IMR-90 (cell line): ENCODE measurements around the gene CDKN2D. TPM values are rescaled to one million over a fixed set of nuclear protein-coding genes. Genes with fewer than 3 reads are reported as not detected.

Experiments used
- ATAC-seq: fragments of 200-7000 bp; cut with Tn5 transposase; 2 replicates; pipeline ENCODE4 v1.9.1; 2020; ENCODE audit warnings: low read depth, mild to moderate bottlenecking, moderate library complexity
- BruUV-seq: library from RNA; stranded (reverse); fragments of 400-500 nt; replicated peaks from 2 replicates; lab custom pipeline; 2021; lab: Mats Ljungman, UMichigan
- CTCF ChIA-PET: fragments of 300-600 bp; formaldehyde crosslinking; extraction: SDS; loops from one replicate; lab custom pipeline; 2021; ENCODE audit warnings: antibody characterized with exemption; lab: Yijun Ruan, JAX
- POLR2A ChIA-PET: fragments of 300-600 bp; sonication (Branson Sonifier 250); formaldehyde crosslinking; loops from one replicate; lab custom pipeline; 2022; ENCODE audit warnings: antibody characterized with exemption; ENCODE audit not compliant: unreplicated experiment; lab: Charles Lee
- DNase-seq: peaks from one replicate; pipeline ENCODE4 v3.0.0; 2013
- H2AFZ ChIP-seq: replicated peaks from 2 replicates; pipeline ENCODE3; 2013; ENCODE audit warnings: low read length, mild to moderate bottlenecking; ENCODE audit not compliant: poor library complexity
- H2AK5ac ChIP-seq: 2 replicates; pipeline ENCODE4 v1.6.1; 2013; ENCODE audit warnings: low read depth, low read length, inconsistent platforms
- H2AK9ac ChIP-seq: replicated peaks from 2 replicates; pipeline ENCODE3; 2013; ENCODE audit warnings: mild to moderate bottlenecking, low read depth, low read length, moderate library complexity; ENCODE audit not compliant: poor library complexity
- H2BK120ac ChIP-seq: 2 replicates; pipeline ENCODE4 v1.6.1; 2013; ENCODE audit warnings: low read depth, low read length, inconsistent platforms
- H2BK15ac ChIP-seq: 3 replicates; pipeline ENCODE4 v1.6.1; 2013; ENCODE audit warnings: low read depth, low read length, inconsistent platforms
- H2BK20ac ChIP-seq: 2 replicates; pipeline ENCODE4 v1.6.1; 2013; ENCODE audit warnings: low read depth, mild to moderate bottlenecking, inconsistent platforms, low read length, moderate library complexity
- H2BK5ac ChIP-seq: 2 replicates; pipeline ENCODE4 v1.6.1; 2013; ENCODE audit warnings: mild to moderate bottlenecking, low read depth, low read length, inconsistent platforms; ENCODE audit not compliant: poor library complexity, severe bottlenecking
- H3K14ac ChIP-seq: replicated peaks from 2 replicates; pipeline ENCODE4 v1.6.1; 2013; ENCODE audit warnings: low read depth, low read length, inconsistent platforms
- H3K18ac ChIP-seq: 2 replicates; pipeline ENCODE4 v1.6.1; 2013; ENCODE audit warnings: low read depth, low read length, control low read depth
- H3K23ac ChIP-seq: 2 replicates; pipeline ENCODE4 v1.6.1; 2013; ENCODE audit warnings: low read depth, low read length, inconsistent platforms
- H3K27ac ChIP-seq: 2 replicates; pipeline ENCODE4 v1.5.1; 2013; ENCODE audit warnings: mild to moderate bottlenecking, control low read depth, low read length; ENCODE audit not compliant: insufficient read depth
- H3K27me3 ChIP-seq: 2 replicates; pipeline ENCODE4 v1.6.1; 2013; ENCODE audit warnings: low read length; ENCODE audit not compliant: control insufficient read depth, insufficient read depth
- H3K36me3 ChIP-seq: 2 replicates; pipeline ENCODE4 v1.6.1; 2013; ENCODE audit warnings: low read length, mixed read lengths; ENCODE audit not compliant: control insufficient read depth, insufficient read depth
- H3K4ac ChIP-seq: 2 replicates; pipeline ENCODE4 v1.6.1; 2013; ENCODE audit warnings: low read depth, low read length, inconsistent platforms
- H3K4me1 ChIP-seq: 2 replicates; pipeline ENCODE4 v1.6.1; 2013; ENCODE audit warnings: low read length, mixed read lengths; ENCODE audit not compliant: control insufficient read depth, insufficient read depth
- H3K4me2 ChIP-seq: 2 replicates; pipeline ENCODE4 v1.6.1; 2013; ENCODE audit warnings: low read depth, mild to moderate bottlenecking, control low read depth, low read length, moderate library complexity
- H3K4me3 ChIP-seq: 2 replicates; pipeline ENCODE4 v1.5.1; 2013; ENCODE audit warnings: low read depth, mild to moderate bottlenecking, control low read depth, low read length, moderate library complexity; ENCODE audit not compliant: insufficient read depth
- H3K56ac ChIP-seq: 2 replicates; pipeline ENCODE4 v1.6.1; 2013; ENCODE audit warnings: low read length, inconsistent platforms; ENCODE audit not compliant: insufficient read depth; ENCODE audit errors: extremely low read depth
- H3K79me1 ChIP-seq, 2 experiments: 2 replicates each; pipeline ENCODE4 v1.6.1; 2013; ENCODE audit warnings: low read length in 2 of 2, inconsistent platforms in 1 of 2, low read depth in 1 of 2
- H3K9ac ChIP-seq: 2 replicates; pipeline ENCODE4 v1.6.1; 2013; ENCODE audit warnings: low read depth, low read length, control low read depth
- H3K9me1 ChIP-seq: 2 replicates; pipeline ENCODE4 v1.6.1; 2013; ENCODE audit warnings: low read length, inconsistent platforms; ENCODE audit not compliant: insufficient read depth
- H3K9me3 ChIP-seq: 2 replicates; pipeline ENCODE4 v1.6.1; 2013; ENCODE audit warnings: low read length; ENCODE audit not compliant: control insufficient read depth, insufficient read depth
- H4K20me1 ChIP-seq: 2 replicates; pipeline ENCODE4 v1.6.1; 2013; ENCODE audit warnings: low read length, inconsistent platforms; ENCODE audit not compliant: insufficient read depth
- H4K5ac ChIP-seq: 2 replicates; pipeline ENCODE4 v1.6.1; 2013; ENCODE audit warnings: mild to moderate bottlenecking, low read depth, low read length, control low read depth
- H4K8ac ChIP-seq, 2 experiments: 2 replicates each; pipeline ENCODE4 v1.6.1; 2013; ENCODE audit warnings: low read depth in 2 of 2, low read length in 2 of 2, control low read depth in 1 of 2, inconsistent platforms in 1 of 2
- H4K91ac ChIP-seq: 2 replicates; pipeline ENCODE4 v1.6.1; 2013; ENCODE audit warnings: low read depth, low read length, inconsistent platforms; ENCODE audit not compliant: insufficient read depth
- BHLHE40 ChIP-seq: fragments of 150-350 bp; IDR thresholded peaks from 2 replicates; pipeline ENCODE4 v1.6.1; 2016; ENCODE audit warnings: mild to moderate bottlenecking, low read depth, low read length
- CEBPB ChIP-seq: IDR thresholded peaks from 2 replicates; pipeline ENCODE4 v1.6.1; 2012; ENCODE audit warnings: low read depth, low read length, improper control_type of control experiment
- CHD1 ChIP-seq: IDR thresholded peaks from 2 replicates; pipeline ENCODE4 v1.6.1; 2012; ENCODE audit warnings: low read depth, low read length, improper control_type of control experiment
- MAFK ChIP-seq: IDR thresholded peaks from 2 replicates; pipeline ENCODE4 v1.6.1; 2012; ENCODE audit warnings: low read depth, low read length, improper control_type of control experiment
- MAZ ChIP-seq: IDR thresholded peaks from 2 replicates; pipeline ENCODE4 v1.6.1; 2012; ENCODE audit warnings: low read depth, mild to moderate bottlenecking, low read length, improper control_type of control experiment, moderate library complexity, borderline replicate concordance
- MXI1 ChIP-seq: IDR thresholded peaks from 2 replicates; pipeline ENCODE4 v1.6.1; 2012; ENCODE audit warnings: low read depth, mild to moderate bottlenecking, low read length, moderate library complexity, borderline replicate concordance
- NFE2L2 ChIP-seq: fragments of 150-350 bp; IDR thresholded peaks from 2 replicates; pipeline ENCODE4 v1.6.1; 2016; ENCODE audit warnings: low read depth, mild to moderate bottlenecking, low read length
- POLR2A ChIP-seq: IDR thresholded peaks from 2 replicates; pipeline ENCODE4 v1.6.1; 2012; ENCODE audit warnings: mild to moderate bottlenecking, low read depth, low read length
- RCOR1 ChIP-seq: IDR thresholded peaks from 2 replicates; pipeline ENCODE4 v1.6.1; 2012; ENCODE audit warnings: mild to moderate bottlenecking, low read length, improper control_type of control experiment; ENCODE audit not compliant: insufficient replicate concordance
- RFX5 ChIP-seq: IDR thresholded peaks from 2 replicates; pipeline ENCODE4 v1.8.0; 2012; ENCODE audit warnings: low read depth, mild to moderate bottlenecking, low read length, moderate library complexity
- SMC3 ChIP-seq: fragments of 150-350 bp; IDR thresholded peaks from 2 replicates; pipeline ENCODE4 v1.6.1; 2016; ENCODE audit warnings: low read depth, mild to moderate bottlenecking, antibody characterized with exemption, low read length, moderate library complexity
- WGBS, 2 experiments: methylation state at CpG; one replicate each; pipeline versions ENCODE4 v1.1.5 to v1.1.7; 2013; ENCODE audit warnings: missing lambda C conversion rate in 2 of 2; ENCODE audit not compliant: insufficient read length in 1 of 2; ENCODE audit errors: extremely low coverage in 2 of 2; 5-methylcytosine and 5-hydroxymethylcytosine counted together
- dilution Hi-C: fragments of 300-500 bp; cut with HindIII; formaldehyde crosslinking; loops from one replicate; pipeline ENCODE4 v1.14.3; 2018; ENCODE audit warnings: low sequenced_read_pairs; ENCODE audit not compliant: unreplicated experiment
- in situ Hi-C: fragments of 300-500 bp; cut with MboI; formaldehyde crosslinking; loops from 3 replicates; pipeline ENCODE4 v1.14.3; 2019; ENCODE audit warnings: low sequenced_read_pairs, inconsistent platforms, mixed read lengths
- intact Hi-C: fragments of 100-400 bp; cut with micrococcal nuclease; formaldehyde crosslinking; loops from 2 replicates; pipeline ENCODE4 v1.10.0; 2022
- polyA plus RNA-seq, 3 experiments: library from polyadenylated mRNA; depleted of rRNA; stranded (reverse); fragments of >200 nt; gene quantifications; 2 replicates each; pipeline ENCODE4 v1.2.3, GENCODE V29; 2012; ENCODE audit warnings: low replicate concordance in 1 of 3
- total RNA-seq: library from RNA; depleted of rRNA; stranded (reverse); fragments of >200 nt; gene quantifications from 2 replicates; pipeline ENCODE4 v1.2.3, GENCODE V29; 2012
- TF ChIP-seq, protein P1 (sequence below): fragments of 150-350 bp; IDR thresholded peaks from 2 replicates; pipeline ENCODE4 v1.6.1; 2016; ENCODE audit warnings: low read depth, mild to moderate bottlenecking, low read length, moderate library complexity, borderline replicate concordance
- TF ChIP-seq, protein P2 (sequence below): conservative IDR thresholded peaks from 2 replicates; pipeline ENCODE4 v1.5.1; 2012; ENCODE audit warnings: mild to moderate bottlenecking, low read depth, low read length, improper control_type of control experiment
- TF ChIP-seq, protein P3 (sequence below): fragments of 150-350 bp; IDR thresholded peaks from 2 replicates; pipeline ENCODE4 v1.6.1; 2017; ENCODE audit warnings: mild to moderate bottlenecking, antibody characterized with exemption, low read length, low read depth

The CDKN2D gene
- total and polyA plus RNA-seq, 2 of the 4 experiments (the other 2 are of a cell fraction) = 3.6 to 8.5 TPM

DNA sequence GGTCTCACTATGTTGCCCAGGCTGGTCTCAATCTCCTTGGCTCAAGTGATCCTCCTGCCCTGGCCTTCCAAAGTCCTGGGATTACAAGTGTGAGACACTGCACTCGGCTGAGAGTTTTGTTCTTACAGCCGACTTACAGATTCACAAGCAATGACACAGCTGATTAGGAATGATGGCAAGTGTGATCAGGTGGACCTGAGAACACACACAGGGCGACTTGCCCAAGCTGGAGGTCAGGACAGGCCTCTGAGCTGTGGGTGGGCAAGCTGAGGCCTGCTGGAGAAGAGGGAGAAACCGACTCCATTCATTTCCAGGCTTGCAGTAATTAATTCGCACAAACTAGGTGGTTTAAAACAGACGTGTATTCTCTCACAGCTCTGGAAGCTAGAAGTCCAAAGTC is 33.2 kb downstream of the CDKN2D start:
- Histone ChIP-seq H3K9ac (no peak overlapping the region), H3K18ac (no peak overlapping the region), H3K79me1 (no peaks in the 10 kb centered on the region), H2AK5ac (no peak overlapping the region), H3K9me1 (no peaks in the 10 kb centered on the region), H3K4me1 (no peaks in the 10 kb centered on the region), H3K14ac (no peak overlapping the region), H2BK20ac (no peak overlapping the region), H2AK9ac (no peak overlapping the region), H3K27ac (no peak overlapping the region), H2AFZ (peak overlapping the region; percentile 77), H4K91ac (0 out of 2 replicates have a peak overlapping the region, but pooled peaks have one; percentile 4), H3K23ac (no peak overlapping the region), H2BK120ac (no peak overlapping the region), H3K4me3 (no peak overlapping the region), H3K56ac (no peak overlapping the region), H3K4ac (no peak overlapping the region), H3K27me3 (peaks cover 7% of the 10 kb centered on the region), H4K20me1 (no peaks in the 10 kb centered on the region), H3K36me3 (no peaks in the 10 kb centered on the region), H3K4me2 (no peak overlapping the region), H3K9me3 (peaks cover 2% of the 10 kb centered on the region; the same call in 1 of the 2 replicates), H4K5ac (no peak overlapping the region), H2BK15ac (no peak overlapping the region), H4K8ac (no peak overlapping the region), H2BK5ac (no peak overlapping the region)
- no peak for TF ChIP-seq CHD1
- no peak for TF ChIP-seq MAFK
- TF ChIP-seq, protein P1, sequence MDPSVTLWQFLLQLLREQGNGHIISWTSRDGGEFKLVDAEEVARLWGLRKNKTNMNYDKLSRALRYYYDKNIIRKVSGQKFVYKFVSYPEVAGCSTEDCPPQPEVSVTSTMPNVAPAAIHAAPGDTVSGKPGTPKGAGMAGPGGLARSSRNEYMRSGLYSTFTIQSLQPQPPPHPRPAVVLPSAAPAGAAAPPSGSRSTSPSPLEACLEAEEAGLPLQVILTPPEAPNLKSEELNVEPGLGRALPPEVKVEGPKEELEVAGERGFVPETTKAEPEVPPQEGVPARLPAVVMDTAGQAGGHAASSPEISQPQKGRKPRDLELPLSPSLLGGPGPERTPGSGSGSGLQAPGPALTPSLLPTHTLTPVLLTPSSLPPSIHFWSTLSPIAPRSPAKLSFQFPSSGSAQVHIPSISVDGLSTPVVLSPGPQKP = no peak
- TF ChIP-seq BHLHE40 = no peak
- TF ChIP-seq RCOR1 = no peak
- no peak for TF ChIP-seq NFE2L2
- TF ChIP-seq MAZ = no peak
- no peak for TF ChIP-seq RFX5
- TF ChIP-seq POLR2A = no peak
- no peak for TF ChIP-seq CEBPB
- TF ChIP-seq, protein P2, sequence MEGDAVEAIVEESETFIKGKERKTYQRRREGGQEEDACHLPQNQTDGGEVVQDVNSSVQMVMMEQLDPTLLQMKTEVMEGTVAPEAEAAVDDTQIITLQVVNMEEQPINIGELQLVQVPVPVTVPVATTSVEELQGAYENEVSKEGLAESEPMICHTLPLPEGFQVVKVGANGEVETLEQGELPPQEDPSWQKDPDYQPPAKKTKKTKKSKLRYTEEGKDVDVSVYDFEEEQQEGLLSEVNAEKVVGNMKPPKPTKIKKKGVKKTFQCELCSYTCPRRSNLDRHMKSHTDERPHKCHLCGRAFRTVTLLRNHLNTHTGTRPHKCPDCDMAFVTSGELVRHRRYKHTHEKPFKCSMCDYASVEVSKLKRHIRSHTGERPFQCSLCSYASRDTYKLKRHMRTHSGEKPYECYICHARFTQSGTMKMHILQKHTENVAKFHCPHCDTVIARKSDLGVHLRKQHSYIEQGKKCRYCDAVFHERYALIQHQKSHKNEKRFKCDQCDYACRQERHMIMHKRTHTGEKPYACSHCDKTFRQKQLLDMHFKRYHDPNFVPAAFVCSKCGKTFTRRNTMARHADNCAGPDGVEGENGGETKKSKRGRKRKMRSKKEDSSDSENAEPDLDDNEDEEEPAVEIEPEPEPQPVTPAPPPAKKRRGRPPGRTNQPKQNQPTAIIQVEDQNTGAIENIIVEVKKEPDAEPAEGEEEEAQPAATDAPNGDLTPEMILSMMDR = no peak
- no peak for TF ChIP-seq SMC3
- TF ChIP-seq MXI1 = no peak
- TF ChIP-seq, protein P3, sequence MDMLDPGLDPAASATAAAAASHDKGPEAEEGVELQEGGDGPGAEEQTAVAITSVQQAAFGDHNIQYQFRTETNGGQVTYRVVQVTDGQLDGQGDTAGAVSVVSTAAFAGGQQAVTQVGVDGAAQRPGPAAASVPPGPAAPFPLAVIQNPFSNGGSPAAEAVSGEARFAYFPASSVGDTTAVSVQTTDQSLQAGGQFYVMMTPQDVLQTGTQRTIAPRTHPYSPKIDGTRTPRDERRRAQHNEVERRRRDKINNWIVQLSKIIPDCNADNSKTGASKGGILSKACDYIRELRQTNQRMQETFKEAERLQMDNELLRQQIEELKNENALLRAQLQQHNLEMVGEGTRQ = no peak
- CTCF ChIA-PET = no interaction called here
- no TSS peak for BruUV-seq
- in situ Hi-C loops = no loop called here
- DNase-seq = peak; percentile 36
- POLR2A ChIA-PET = no interaction called here
- WGBS, 2 experiments = 35% methylated on average over 2 of the region's 6 CpGs; no CpG with 5 or more reads in 1 of the 2 experiments
- intact Hi-C loops = no loop called here
- no peak for ATAC-seq
- dilution Hi-C loops = no loop called here
